Natural killer cell (primary cell): Measurements from ENCODE around the gene CPPED1. TPM values are rescaled to one million over a fixed set of nuclear protein-coding genes. Genes with fewer than 3 reads are reported as not detected.

Source experiments
- ATAC-seq, 3 donors: fragments of 150-1000 bp in 2 of 3; fragments of 200-7000 bp in 1 of 3; cut with Tn5 transposase; 1 replicate in 1 of 3; 2 replicates in 2 of 3; pipeline ENCODE4 v1.10.0; 2021; ENCODE audit warnings: mild to moderate bottlenecking in 2 of 3, moderate library complexity in 2 of 3
- DNase-seq, 2 donors: peaks; one replicate each; pipeline versions ENCODE4 v3.0.0 to v3.0.0-alpha.2; 2013 to 2021; ENCODE audit warnings: mixed read lengths in 1 of 2
- H3K27ac ChIP-seq: one replicate; pipeline ENCODE4 v1.5.1; 2013; ENCODE audit warnings: mild to moderate bottlenecking, low read length
- H3K27me3 ChIP-seq: one replicate; pipeline ENCODE4 v1.6.1; 2013; ENCODE audit warnings: low read length; ENCODE audit not compliant: control insufficient read depth, insufficient read depth
- H3K36me3 ChIP-seq: one replicate; pipeline ENCODE4 v1.6.1; 2013; ENCODE audit warnings: low read length; ENCODE audit not compliant: control insufficient read depth, insufficient read depth
- H3K4me1 ChIP-seq: one replicate; pipeline ENCODE4 v1.6.1; 2013; ENCODE audit warnings: low read length; ENCODE audit not compliant: control insufficient read depth, insufficient read depth
- H3K4me3 ChIP-seq: one replicate; pipeline ENCODE4 v1.5.1; 2013; ENCODE audit warnings: low read length
- H3K9me3 ChIP-seq: one replicate; pipeline ENCODE4 v1.6.1; 2013; ENCODE audit warnings: low read length; ENCODE audit not compliant: control insufficient read depth, insufficient read depth
- H3K27ac Mint-ChIP-seq, 2 donors: one replicate each; pipeline ENCODE4 v1.8.0; 2022; ENCODE audit warnings: mild to moderate bottlenecking in 2 of 2, mixed read lengths in 2 of 2, moderate library complexity in 1 of 2
- H3K27me3 Mint-ChIP-seq, 2 donors: one replicate each; pipeline ENCODE4 v1.8.0; 2022; ENCODE audit warnings: low read depth in 2 of 2, mixed read lengths in 2 of 2
- H3K36me3 Mint-ChIP-seq: one replicate; pipeline ENCODE4 v1.8.0; 2022; ENCODE audit warnings: mixed read lengths
- H3K4me1 Mint-ChIP-seq, 2 donors: one replicate each; pipeline ENCODE4 v1.8.0; 2022; ENCODE audit warnings: mixed read lengths in 2 of 2
- H3K4me3 Mint-ChIP-seq: one replicate; pipeline ENCODE4 v1.8.0; 2022; ENCODE audit warnings: mild to moderate bottlenecking, moderate library complexity, mixed read lengths
- H3K9me3 Mint-ChIP-seq, 2 donors: one replicate each; pipeline ENCODE4 v1.8.0; 2022; ENCODE audit warnings: mixed read lengths in 2 of 2
- WGBS: methylation state at CpG from one replicate; pipeline ENCODE4 v1.1.7; 2013; ENCODE audit warnings: missing lambda C conversion rate; ENCODE audit not compliant: insufficient coverage; 5-methylcytosine and 5-hydroxymethylcytosine counted together
- intact Hi-C: fragments of 100-400 bp; cut with micrococcal nuclease; formaldehyde crosslinking; loops from one replicate; pipeline ENCODE4 v1.14.2; 2022
- total RNA-seq, 4 donors: library from RNA; stranded (reverse); fragments of 120-200 nt in 1 of 4; gene quantifications; one replicate each; pipeline versions ENCODE4 v1.2.3 to v1.2.4, GENCODE V29; 2013 to 2022
- TF ChIP-seq, protein P1 (sequence below): fragments of 200-600 bp; IDR thresholded peaks from one replicate; pipeline ENCODE4 v1.8.0; 2022; ENCODE audit warnings: antibody characterized with exemption

Gene CPPED1
- total RNA-seq, 3 donors from 2014 or later (not counting 1 experiment from before 2014, with no cell fraction given): 10.3 to 18.3 (median 16.4) TPM

DNA sequence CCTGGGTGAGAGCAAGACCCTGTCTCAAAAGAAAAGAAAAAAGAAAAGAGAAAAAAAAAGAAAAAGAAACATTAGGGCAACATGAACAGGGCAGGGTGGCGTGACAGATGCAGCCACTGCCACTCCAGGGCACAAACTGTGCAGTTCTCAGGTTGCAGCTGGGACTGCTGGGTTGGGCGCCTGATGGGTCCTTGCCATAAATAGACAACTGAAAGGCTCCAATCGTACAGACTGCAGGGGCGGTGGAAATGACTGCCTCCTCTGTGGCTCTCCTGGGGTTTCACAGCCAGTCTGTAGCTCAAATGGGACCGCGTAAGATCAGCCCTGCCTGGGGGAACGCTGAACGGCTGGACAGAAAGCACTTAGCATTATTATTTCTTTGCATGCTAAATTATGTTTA, 130.7 kb downstream of the CPPED1 start:
- Mint-ChIP-seq H3K27me3 (no peaks in the 10 kb centered on the region), H3K27ac (no peak overlapping the region), H3K36me3 (peaks cover 7% of the 10 kb centered on the region), H3K4me1 (no peaks in the 10 kb centered on the region), H3K9me3 (peaks cover 5 to 6% of the 10 kb centered on the region in 2 donors), H3K4me3 (no peak overlapping the region)
- intact Hi-C loops: no loop called here
- WGBS: 95% methylated on average over 8 of the region's 8 CpGs
- H3K36me3 ChIP-seq: no peaks in the 10 kb centered on the region
- no peaks in the 10 kb centered on the region for H3K27me3 ChIP-seq
- no peaks in the 10 kb centered on the region for H3K4me1 ChIP-seq
- no peak for DNase-seq
- ATAC-seq: no peak
- no peaks in the 10 kb centered on the region for H3K9me3 ChIP-seq
- TF ChIP-seq, protein P1, sequence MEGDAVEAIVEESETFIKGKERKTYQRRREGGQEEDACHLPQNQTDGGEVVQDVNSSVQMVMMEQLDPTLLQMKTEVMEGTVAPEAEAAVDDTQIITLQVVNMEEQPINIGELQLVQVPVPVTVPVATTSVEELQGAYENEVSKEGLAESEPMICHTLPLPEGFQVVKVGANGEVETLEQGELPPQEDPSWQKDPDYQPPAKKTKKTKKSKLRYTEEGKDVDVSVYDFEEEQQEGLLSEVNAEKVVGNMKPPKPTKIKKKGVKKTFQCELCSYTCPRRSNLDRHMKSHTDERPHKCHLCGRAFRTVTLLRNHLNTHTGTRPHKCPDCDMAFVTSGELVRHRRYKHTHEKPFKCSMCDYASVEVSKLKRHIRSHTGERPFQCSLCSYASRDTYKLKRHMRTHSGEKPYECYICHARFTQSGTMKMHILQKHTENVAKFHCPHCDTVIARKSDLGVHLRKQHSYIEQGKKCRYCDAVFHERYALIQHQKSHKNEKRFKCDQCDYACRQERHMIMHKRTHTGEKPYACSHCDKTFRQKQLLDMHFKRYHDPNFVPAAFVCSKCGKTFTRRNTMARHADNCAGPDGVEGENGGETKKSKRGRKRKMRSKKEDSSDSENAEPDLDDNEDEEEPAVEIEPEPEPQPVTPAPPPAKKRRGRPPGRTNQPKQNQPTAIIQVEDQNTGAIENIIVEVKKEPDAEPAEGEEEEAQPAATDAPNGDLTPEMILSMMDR: no peak
- H3K4me3 ChIP-seq: no peak overlapping the region
- H3K27ac ChIP-seq: no peak overlapping the region

DNA sequence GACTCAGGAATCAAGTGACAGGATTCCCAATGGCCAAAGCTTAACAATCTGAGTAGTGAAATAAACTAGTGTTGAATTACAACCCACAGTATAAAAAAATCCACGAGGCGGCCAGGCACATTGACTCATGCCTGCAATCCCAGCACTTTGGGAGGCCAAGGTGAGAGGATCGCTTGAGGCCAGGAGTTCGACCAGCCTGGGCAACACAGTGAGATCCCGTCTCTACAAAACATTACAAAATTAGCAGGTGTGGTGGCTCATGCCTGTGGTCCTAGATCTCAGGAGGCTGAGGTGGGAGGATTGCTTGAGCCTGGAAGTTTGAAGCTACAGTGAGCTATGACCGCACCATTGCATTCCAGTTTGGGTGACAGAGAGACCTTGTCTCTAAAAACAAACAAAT, 133.8 kb downstream of the CPPED1 start:
- no peak for DNase-seq
- Mint-ChIP-seq H3K27ac (no peak overlapping the region), H3K9me3 (peaks cover 9 to 14% of the 10 kb centered on the region in 2 donors), H3K36me3 (peaks cover 21% of the 10 kb centered on the region), H3K4me1 (no peaks in the 10 kb centered on the region), H3K27me3 (no peaks in the 10 kb centered on the region), H3K4me3 (no peak overlapping the region)
- TF ChIP-seq, protein P1: no peak
- Histone ChIP-seq H3K4me3 (no peak overlapping the region), H3K27me3 (no peaks in the 10 kb centered on the region), H3K4me1 (no peaks in the 10 kb centered on the region), H3K36me3 (no peaks in the 10 kb centered on the region), H3K9me3 (no peaks in the 10 kb centered on the region), H3K27ac (no peak overlapping the region)
- ATAC-seq: no peak
- intact Hi-C loops: no loop called here
- WGBS: 100% methylated on average over 5 of the region's 6 CpGs

DNA sequence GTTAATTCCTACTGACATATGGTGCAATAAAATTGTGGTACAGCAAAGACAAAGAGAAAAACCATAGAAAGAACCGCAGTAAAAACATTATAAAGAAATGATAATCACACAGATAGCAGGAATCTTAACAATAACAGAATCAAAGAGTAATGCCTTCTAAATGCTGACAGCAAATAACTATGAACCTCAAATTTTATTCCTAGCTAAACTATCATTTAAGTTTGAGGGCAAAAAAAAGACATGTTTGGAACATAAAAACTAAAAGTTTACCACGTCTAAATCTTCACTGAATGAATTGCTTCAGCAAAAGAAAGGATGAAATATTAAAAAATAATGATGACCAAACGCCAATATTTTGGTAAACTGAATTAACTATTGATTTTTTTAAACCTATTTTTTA, 135.8 kb downstream of the CPPED1 start:
- Histone ChIP-seq H3K36me3 (no peaks in the 10 kb centered on the region), H3K9me3 (no peaks in the 10 kb centered on the region), H3K27ac (no peak overlapping the region), H3K4me1 (no peaks in the 10 kb centered on the region), H3K4me3 (no peak overlapping the region), H3K27me3 (no peaks in the 10 kb centered on the region)
- WGBS: 92% methylated on average over 2 of the region's 3 CpGs
- H3K9me3 Mint-ChIP-seq: peaks cover 11 to 16% of the 10 kb centered on the region in 2 donors
- H3K27me3 Mint-ChIP-seq: no peaks in the 10 kb centered on the region
- intact Hi-C loops: no loop called here
- H3K4me1 Mint-ChIP-seq: no peaks in the 10 kb centered on the region
- peaks cover 21% of the 10 kb centered on the region for H3K36me3 Mint-ChIP-seq
- H3K4me3 Mint-ChIP-seq: no peak overlapping the region
- no peak for ATAC-seq
- no peak overlapping the region for H3K27ac Mint-ChIP-seq
- DNase-seq: no peak
- TF ChIP-seq, protein P1: no peak

DNA sequence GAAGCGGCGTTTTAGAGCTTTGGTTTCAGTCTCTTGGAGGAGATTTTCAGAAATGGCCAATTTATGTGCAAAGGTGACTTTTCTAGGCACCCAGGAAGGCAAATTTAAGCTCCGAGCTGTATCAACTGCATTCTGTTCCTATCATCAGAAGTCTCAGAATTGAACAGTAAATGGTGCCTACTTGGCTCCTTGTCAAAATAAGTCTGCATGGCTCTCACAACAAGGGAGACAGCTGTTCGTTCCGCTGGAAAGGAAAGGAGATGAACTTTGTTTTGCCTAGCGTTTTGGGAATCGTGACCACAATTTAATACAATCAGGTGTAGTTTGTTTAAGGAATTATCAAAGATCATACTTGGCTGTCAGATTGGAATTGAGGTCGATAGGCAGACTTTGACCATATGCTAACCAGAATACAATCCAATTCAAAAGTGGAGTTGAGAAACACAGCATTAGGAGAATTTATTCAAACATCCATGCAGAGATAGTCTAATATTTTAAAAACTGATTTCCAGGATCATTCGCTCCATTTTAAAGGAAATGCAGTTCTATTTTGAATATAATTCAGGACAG, 139.4 kb downstream of the CPPED1 start:
- no peak overlapping the region for H3K4me3 Mint-ChIP-seq
- intact Hi-C loops: no loop called here
- peaks cover 10 to 16% of the 10 kb centered on the region in 2 donors for H3K9me3 Mint-ChIP-seq
- Histone ChIP-seq H3K4me1 (no peaks in the 10 kb centered on the region), H3K27me3 (no peaks in the 10 kb centered on the region), H3K36me3 (no peaks in the 10 kb centered on the region), H3K27ac (no peak overlapping the region), H3K4me3 (no peak overlapping the region), H3K9me3 (no peaks in the 10 kb centered on the region)
- H3K4me1 Mint-ChIP-seq: no peaks in the 10 kb centered on the region
- peaks cover 21% of the 10 kb centered on the region for H3K36me3 Mint-ChIP-seq
- ATAC-seq: no peak
- H3K27me3 Mint-ChIP-seq: no peaks in the 10 kb centered on the region
- H3K27ac Mint-ChIP-seq: no peak overlapping the region
- TF ChIP-seq, protein P1: no peak
- DNase-seq: no peak
- WGBS: 97% methylated on average over 9 of the region's 9 CpGs
